Measurements from ENCODE around the gene STK11IP. TPM values are rescaled to one million over a fixed set of nuclear protein-coding genes. Genes with fewer than 3 reads are reported as not detected.
A peak's percentile ranks its signal among the peaks of the same experiment; 100 is the strongest.

The STK11IP gene
- total and polyA plus RNA-seq, 2 of the 13 experiments (the other 11 are each of a cell fraction or from before 2014, with no cell fraction given), result 12.8 to 24.0 TPM

GRCh38 chr2:219570194-219570923 is 27.3 kb upstream of the STK11IP start (continued):
- TF ChIP-seq ZNF318 (CRISPR knock-in tag; IDR thresholded peaks at IDR 0.05) (no peak), MXD1 (CRISPR knock-in tag; IDR thresholded peaks at IDR 0.05) (0 out of 2 replicates have a peak, but pooled peaks have one; percentile 67), ZNF563 (CRISPR knock-in tag; IDR thresholded peaks at IDR 0.05) (no peak), ZNF205 (CRISPR knock-in tag; IDR thresholded peaks at IDR 0.05) (0 out of 2 replicates have a peak, but pooled peaks have one; percentile 18), RAD51 (IDR thresholded peaks at IDR 0.05; ENCODE audit: borderline replicate concordance) (no peak), ZBTB4 (CRISPR knock-in tag; IDR thresholded peaks at IDR 0.05; ENCODE audit: borderline replicate concordance) (peak; percentile 86), ZNF430 (CRISPR knock-in tag; IDR thresholded peaks at IDR 0.05) (no peak; the same call in 1 of the 2 replicates), MYPOP (CRISPR knock-in tag; IDR thresholded peaks at IDR 0.05) (no peak), HBP1 (CRISPR knock-in tag; IDR thresholded peaks at IDR 0.05; ENCODE audit: low read depth) (0 out of 2 replicates have a peak, but pooled peaks have one; percentile 62), ZNF256 (CRISPR knock-in tag; conservative IDR thresholded peaks at IDR 0.05) (no peak), GABPB1 (CRISPR knock-in tag; IDR thresholded peaks at IDR 0.05) (peak; percentile 68; the same call in 1 of the 2 replicates)
- TF ChIP-seq, protein P1, sequence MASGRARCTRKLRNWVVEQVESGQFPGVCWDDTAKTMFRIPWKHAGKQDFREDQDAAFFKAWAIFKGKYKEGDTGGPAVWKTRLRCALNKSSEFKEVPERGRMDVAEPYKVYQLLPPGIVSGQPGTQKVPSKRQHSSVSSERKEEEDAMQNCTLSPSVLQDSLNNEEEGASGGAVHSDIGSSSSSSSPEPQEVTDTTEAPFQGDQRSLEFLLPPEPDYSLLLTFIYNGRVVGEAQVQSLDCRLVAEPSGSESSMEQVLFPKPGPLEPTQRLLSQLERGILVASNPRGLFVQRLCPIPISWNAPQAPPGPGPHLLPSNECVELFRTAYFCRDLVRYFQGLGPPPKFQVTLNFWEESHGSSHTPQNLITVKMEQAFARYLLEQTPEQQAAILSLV (CRISPR knock-in tag; IDR thresholded peaks at IDR 0.05; ENCODE audit: borderline replicate concordance), result peak; percentile 24; the same call in 1 of the 2 replicates

Data from HepG2 (cell line).